ENCODE measurements around the gene MPHOSPH9. TPM values are rescaled to one million over a fixed set of nuclear protein-coding genes. Genes with fewer than 3 reads are reported as not detected.

The MPHOSPH9 gene
- total RNA-seq, 1 donor from 2014 or later: 52.6 TPM

DNA sequence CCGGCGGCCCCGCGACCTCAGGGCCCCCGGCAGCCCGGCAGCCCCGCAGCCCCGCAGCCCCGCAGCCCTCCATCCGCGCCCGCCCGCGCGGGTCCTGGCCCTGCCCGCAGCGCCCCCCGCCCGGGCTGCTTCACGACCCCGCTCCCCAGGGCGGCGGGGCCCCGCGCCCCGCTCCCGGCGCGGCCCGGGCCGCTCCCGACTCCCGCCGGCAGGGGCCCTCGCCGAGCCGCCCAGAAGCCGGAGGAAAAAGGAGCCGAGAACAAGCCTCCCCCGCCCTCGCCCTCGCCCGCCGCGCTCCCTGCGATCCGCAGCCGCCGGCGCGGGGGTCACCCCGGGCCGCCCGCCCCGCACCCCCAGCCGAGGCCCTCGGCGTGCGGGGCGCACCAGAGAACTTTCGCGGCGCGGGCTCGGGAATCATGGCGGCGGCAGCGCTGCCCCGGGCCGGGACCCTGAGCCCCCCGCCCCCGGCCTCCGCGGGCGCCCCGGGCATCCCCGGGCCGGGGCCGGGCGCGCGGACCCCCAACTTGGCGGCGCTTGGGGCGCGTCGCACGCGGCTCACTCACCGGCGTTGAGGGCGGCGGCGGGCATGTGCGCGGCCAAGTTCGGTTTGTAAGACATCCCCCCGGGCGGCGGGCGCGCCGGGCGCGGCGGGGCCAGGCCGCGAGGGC, 38.2 kb upstream of the MPHOSPH9 start:
- no peak for DNase-seq (ENCODE audit: low read depth)

DNA sequence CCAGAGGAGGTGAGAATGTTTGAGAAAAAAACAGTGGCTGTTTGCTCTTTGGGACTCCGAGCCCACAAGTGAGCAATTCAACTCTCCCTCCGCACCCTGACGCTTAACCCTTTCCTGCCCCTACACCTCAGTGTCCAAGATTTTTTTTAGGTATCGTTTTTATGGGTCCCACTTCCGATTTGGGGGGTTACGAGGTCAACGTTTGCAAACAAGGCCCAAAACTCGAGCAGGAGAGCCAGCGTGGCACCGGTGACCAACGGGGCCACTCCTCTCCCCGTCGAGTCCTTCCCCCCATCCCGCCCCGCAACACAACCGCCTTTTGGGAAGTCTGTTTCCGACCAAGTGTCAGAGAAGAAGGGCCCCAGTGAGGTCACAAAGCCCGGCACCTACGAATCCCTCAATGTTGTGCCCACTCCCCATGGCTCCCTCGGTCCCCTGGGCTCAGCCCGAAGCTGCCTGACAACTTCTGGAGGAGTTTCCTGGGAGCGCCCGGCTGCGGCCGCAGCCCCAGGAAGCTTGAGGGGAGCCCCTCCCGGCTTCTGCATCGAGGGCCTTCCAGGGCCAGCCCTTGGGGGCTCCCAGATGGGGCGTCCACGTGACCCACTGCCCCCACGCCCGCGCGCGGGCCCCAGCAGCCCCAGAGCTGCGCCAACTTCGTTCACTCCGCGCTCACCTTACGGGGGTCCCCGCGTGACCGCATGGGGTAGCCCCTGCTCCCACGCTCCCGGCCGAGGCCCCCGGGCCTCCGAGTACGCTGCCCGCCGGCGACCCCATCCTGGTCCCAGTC, 37.5 kb upstream of the MPHOSPH9 start:
- peak overlapping the region; percentile 83 for H3K4me3 ChIP-seq (ENCODE audit: low read depth, low read length)
- no peak for DNase-seq (ENCODE audit: low read depth)

More for the DNA sequence above, 38.2 kb upstream of the MPHOSPH9 start:
- peak overlapping the region; percentile 83 for H3K4me3 ChIP-seq (ENCODE audit: low read depth, low read length)
- TF ChIP-seq, protein P1, sequence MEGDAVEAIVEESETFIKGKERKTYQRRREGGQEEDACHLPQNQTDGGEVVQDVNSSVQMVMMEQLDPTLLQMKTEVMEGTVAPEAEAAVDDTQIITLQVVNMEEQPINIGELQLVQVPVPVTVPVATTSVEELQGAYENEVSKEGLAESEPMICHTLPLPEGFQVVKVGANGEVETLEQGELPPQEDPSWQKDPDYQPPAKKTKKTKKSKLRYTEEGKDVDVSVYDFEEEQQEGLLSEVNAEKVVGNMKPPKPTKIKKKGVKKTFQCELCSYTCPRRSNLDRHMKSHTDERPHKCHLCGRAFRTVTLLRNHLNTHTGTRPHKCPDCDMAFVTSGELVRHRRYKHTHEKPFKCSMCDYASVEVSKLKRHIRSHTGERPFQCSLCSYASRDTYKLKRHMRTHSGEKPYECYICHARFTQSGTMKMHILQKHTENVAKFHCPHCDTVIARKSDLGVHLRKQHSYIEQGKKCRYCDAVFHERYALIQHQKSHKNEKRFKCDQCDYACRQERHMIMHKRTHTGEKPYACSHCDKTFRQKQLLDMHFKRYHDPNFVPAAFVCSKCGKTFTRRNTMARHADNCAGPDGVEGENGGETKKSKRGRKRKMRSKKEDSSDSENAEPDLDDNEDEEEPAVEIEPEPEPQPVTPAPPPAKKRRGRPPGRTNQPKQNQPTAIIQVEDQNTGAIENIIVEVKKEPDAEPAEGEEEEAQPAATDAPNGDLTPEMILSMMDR (conservative IDR thresholded peaks at IDR 0.05; ENCODE audit: low read depth, low read length): peak; percentile 35

DNA sequence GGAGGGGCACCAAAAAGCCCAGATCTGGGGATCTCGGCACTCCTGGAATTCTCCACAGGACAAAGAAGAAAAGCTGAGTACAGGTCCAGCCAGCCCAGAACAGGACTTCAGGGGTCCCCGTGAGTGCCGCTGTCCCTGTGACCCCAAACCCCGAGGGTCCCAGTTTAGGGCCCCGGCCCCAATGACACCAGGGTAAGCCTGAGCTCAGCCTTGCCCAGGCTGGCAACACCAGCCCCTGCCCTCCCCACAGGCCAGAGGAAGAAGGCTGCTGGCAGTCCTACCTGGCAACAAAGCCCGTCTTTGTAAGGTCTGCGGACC, 36.9 kb upstream of the MPHOSPH9 start:
- H3K4me3 ChIP-seq (ENCODE audit: low read depth, low read length): peak overlapping the region; percentile 83
- TF ChIP-seq, protein P1 (conservative IDR thresholded peaks at IDR 0.05; ENCODE audit: low read depth, low read length): no peak
- no peak for DNase-seq (ENCODE audit: low read depth)

More for the DNA sequence above, 37.5 kb upstream of the MPHOSPH9 start:
- TF ChIP-seq, protein P1 (conservative IDR thresholded peaks at IDR 0.05; ENCODE audit: low read depth, low read length): no peak

DNA sequence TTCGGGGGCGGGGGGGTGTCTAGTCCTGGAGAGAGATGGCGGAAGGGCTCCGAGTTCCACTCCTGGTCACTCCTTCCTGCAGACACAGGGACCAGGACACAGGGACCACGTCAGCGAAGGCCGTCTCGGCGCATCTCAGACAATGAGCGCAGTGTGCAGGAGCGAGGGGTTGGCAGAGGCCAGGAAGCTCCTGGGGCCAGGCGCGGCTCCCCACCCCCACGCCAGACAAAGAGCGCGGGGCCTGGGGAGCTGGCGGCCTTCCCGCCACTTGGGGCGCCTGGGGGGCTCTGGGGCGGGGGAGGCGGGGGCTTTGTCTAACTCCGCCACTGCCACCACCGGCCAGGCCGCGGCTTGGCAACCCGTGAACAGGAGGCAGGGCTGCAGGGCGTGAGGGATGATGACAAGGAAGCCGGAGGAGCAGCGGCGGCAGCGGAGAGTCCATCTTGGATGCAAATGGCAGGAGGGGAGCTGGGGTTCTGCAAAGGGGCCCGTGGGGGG, 36.5 kb upstream of the MPHOSPH9 start:
- peak overlapping the region; percentile 83 for H3K4me3 ChIP-seq (ENCODE audit: low read depth, low read length)
- TF ChIP-seq, protein P1 (conservative IDR thresholded peaks at IDR 0.05; ENCODE audit: low read depth, low read length): no peak
- DNase-seq (ENCODE audit: low read depth): no peak

DNA sequence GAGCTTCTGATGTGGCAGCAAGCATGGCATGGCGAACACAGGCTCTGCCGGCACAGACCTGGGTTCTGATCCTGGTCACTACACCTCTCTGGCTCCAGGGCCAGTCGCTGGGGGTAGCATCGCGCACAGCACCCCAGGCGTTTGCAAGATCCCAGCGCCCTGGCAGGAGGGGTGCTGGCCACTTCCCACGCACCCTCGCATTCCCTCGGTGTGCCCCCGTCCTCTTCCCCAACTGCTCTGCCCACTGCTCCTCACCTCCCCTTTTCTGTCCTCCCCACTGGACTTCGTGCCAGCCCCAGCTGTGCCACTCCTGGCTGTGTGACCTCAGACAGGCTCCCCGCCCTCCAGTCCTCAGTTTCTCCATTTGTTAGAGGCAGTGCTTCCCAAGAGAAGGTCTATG, 35.9 kb upstream of the MPHOSPH9 start:
- no peak overlapping the region for H3K4me3 ChIP-seq (ENCODE audit: low read depth, low read length)
- TF ChIP-seq, protein P1 (conservative IDR thresholded peaks at IDR 0.05; ENCODE audit: low read depth, low read length): no peak
- DNase-seq (ENCODE audit: low read depth): no peak

DNA sequence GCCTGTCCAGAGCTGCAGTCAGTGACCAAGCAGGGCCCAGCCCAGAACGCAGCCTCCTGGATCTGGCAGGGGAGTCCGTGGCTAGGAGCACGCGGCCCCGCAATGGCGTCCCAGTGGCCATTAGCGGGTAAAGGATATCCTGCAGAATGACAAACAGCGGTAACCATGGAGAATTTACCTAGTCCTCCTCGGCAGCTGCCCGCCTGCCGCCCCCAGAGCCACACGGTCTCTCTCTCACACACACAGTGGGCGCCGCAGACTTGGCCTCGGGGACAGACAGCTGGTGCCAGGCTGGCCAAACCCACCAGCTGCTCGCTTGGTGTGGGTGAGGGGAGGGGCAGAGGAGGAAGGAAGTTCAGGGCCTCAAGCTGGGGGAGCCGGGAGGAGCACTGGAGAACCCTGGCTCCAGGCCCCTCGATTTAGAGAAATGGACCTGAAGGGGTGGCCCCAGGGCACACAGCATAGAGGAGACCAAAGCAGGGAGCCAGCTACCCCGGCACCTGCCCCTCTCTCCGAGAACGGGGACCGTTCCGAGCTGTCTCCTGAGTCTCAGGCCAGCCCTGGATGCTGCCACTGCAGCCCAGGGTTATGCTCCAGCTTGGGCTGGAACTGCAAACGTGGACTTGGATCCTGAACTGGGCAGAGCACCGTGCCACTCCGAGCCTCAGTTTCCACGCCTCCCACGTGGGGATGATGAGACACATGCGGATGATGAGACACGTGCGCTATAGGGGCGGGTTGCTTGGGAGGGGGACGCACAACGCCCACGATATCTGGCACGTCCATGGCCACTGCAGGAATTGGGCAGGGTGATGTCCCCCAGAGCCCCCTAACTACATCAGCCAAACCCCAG, 35.3 kb upstream of the MPHOSPH9 start:
- H3K4me3 ChIP-seq (ENCODE audit: low read depth, low read length): no peak overlapping the region
- DNase-seq (ENCODE audit: low read depth): no peak
- TF ChIP-seq, protein P1 (conservative IDR thresholded peaks at IDR 0.05; ENCODE audit: low read depth, low read length): no peak

All from epithelial cell of proximal tubule (primary cell).